GM18867 (cell line): ENCODE results near the gene INSRR.

ENCODE experiments used
- ATAC-seq: cut with Tn5 transposase; IDR thresholded peaks from one replicate; pipeline ENCODE4 v1.9.1; 2021; ENCODE audit warnings: mild to moderate bottlenecking, moderate library complexity; ENCODE audit not compliant: unreplicated experiment

INSRR gene

DNA sequence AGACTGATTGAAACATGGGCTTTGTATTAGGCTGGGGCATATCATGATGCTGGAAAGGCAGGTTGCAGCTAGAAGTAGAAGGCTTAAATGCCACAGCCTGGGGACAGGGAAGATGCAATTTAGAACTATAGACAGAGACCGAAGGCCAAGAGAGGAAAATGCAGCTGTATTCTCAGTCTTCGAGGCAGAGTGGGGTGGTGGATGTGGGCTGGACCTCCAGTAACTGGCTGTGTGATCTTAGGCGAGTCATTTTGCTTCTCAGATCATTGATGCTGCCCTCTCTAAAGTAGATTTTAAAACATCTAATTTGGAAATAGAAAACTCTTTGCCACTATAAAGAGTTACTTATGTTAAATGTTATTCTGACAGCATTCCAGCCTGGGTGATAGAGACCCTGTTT lies 24.6 kb downstream of the INSRR start:
- ATAC-seq, result no peak

GRCh38 chr1:156833603-156834002 lies 25.3 kb downstream of the INSRR start:
- ATAC-seq, result no peak

GRCh38 chr1:156832434-156832833 lies 26.5 kb downstream of the INSRR start:
- ATAC-seq, result no peak

- ATAC-seq, result no peak
Measured at GRCh38 chr1:156828400-156829124, 30.4 kb downstream of the INSRR start.

- ATAC-seq, result no peak
Measured at GRCh38 chr1:156826630-156827029, 32.3 kb downstream of the INSRR start.

DNA sequence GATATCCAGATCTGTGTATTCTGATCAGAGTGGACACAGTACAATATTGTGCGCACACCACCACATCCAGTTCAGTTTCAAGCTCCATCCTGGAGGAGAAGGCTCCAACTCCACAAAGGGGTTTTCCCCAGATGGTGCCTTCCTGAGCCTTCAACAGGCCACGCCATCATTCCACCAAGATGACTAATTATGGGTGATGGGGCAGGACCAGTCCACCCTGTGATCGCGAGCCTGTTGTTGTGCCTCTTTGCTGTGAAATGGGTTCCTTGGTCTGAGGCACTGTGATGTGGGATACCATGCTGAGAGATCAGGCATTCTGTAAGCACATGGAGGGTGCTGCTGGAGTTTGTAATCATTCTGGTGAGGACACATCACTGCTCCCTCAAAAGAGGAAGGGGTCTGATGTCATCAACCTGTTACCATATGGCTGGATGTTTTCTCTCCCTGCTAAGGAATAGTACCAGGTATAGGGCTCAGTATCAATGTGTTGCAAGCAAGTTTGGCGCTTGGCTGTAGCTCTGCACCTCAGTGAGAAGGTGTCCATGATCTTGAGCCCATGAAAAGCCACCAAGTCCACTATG lies 35.6 kb downstream of the INSRR start:
- no peak for ATAC-seq

GRCh38 chr1:156822680-156823079 lies 36.2 kb downstream of the INSRR start:
- ATAC-seq, result no peak

DNA sequence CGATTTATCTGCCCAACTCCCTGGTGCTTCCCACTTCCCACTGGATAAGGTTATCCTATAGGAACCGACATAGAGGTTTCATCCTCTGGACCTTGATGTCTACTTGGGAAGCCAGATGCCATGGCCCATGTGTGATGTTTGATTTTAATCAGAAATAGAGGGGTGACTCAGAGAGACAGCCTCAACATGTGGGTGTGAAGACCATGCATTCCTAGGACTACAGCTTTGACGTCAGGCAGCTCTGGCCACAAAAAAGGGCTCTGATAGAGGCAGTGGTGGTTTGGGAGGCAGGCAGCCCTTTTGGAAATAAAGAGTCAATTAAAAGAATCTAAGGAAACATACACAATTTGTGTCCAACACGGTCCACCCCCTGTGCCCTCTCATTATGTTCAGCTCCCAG lies 37.1 kb downstream of the INSRR start:
- no peak for ATAC-seq

DNA sequence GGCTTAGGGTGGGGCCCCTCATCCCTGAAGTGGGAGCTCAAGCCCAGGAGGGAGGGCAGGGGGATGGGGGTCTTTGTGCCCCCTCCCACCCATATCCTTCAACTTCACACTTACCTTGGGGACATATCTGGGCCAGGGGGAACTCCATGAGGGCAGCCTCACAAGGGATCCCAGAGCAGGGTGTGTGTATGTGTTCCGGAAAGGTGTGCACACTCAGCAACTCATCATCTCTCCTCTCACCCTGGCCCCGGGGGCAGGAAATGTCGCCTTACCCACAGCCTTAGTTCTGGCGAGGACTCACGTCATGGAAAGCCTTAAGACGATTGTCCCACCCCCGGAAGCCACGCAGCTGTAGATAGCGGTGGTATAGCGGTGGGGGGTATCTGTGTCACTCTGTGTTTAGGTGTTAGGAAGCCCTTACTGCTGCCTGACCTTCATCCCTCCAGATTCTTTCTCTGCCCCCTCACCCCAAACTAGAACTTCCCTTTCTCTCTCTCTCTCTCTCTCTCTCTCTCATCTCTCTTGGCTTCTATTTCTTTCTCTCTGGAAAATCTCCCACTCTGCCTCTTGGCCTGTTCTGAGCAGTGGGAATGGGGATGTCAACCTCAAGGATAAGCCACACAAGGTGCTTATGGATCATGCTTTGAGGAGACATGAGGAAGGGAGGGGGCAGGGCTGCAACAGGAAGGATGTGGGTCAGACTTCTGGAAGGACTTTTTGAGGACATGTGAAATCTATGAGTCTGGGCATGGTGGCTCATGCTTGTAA lies 42.2 kb downstream of the INSRR start, which contains the start of gene SH2D2A:
TSS of gene SH2D2A (minus strand) at position 288 of the 768 bp plus-strand sequence. CDS start at position 148, 140 bp downstream.
- ATAC-seq, result peak; percentile 82

DNA sequence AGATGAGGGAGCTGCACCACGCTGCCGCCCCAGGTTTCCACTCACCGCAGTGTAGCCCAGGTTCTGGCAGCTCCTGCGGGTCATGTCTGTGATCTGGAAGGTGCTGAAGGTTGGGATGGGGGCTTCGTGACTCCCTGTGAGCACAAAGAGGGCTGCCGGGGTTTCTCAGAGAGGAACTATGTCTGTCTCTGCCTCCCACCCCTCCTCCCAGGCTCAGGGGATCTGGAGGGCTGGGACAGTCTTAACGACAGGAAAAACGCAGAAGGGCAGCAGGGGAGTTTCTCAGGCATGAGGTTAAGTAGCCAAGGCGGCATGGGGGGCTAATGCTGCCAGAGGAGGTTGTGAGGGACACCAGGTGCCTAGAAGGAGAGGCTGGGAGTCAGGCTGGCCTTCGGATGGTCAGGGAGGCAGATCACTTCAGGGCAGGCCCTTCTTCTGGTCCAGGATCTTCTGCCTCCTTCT lies 42.9 kb downstream of the INSRR start:
- no peak for ATAC-seq

- ATAC-seq, result no peak
Measured at GRCh38 chr1:156815307-156815826, 43.5 kb downstream of the INSRR start.

DNA sequence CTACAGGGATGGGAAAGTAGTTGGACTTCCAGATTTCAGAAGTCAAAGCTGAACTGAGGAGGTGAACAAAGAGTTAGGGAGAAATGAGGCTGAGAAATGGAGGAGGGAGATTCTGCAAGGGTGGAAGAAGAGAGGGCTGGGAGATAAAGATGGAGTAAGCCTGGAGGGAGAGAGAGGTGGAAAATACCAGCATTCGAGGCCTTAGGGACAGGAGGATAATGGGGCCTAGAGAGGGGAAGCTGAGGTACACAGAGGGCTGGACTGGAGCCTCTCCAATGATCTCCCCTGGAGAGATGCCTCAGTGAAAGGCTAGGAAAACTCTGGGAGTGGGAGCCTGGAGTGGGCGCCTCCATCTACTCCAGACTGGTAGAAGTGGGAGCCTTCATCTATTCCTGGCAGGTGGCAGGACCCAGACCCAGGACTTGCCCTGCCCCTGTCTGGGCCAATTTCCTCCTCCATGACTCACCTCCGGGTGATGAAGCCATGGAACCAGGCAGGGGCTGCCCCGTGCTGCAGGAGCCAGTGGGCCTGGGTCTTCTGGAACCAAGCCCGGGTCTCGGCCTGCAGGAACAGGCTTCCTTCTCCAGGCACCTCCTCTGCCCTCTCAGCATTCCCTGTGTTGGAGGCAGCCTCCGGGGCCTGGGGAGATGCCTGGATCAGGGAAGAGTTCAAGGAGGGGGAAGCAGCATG lies 44.2 kb downstream of the INSRR start:
- no peak for ATAC-seq

GRCh38 chr1:156813750-156814570 lies 45.0 kb downstream of the INSRR start:
- no peak for ATAC-seq

DNA sequence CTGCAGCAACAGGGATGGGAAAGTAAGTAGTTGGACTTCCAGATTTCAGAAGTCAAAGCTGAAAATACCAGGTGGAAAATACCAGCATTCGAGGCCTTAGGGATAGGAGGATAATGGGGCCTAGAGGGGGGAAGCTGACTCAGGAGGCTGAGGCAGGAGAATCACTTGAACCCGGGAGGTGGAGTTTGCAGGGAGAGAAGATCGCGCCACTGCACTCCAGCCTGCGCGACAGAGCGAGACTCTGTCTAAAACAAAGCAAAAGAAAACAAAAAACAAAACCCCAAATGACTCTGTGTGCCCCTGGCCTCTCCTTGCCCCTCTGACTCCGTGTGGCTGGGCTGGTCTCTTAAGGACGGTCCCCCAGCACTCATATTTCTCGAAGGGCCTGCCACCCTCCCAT lies 45.6 kb downstream of the INSRR start:
- no peak for ATAC-seq

DNA sequence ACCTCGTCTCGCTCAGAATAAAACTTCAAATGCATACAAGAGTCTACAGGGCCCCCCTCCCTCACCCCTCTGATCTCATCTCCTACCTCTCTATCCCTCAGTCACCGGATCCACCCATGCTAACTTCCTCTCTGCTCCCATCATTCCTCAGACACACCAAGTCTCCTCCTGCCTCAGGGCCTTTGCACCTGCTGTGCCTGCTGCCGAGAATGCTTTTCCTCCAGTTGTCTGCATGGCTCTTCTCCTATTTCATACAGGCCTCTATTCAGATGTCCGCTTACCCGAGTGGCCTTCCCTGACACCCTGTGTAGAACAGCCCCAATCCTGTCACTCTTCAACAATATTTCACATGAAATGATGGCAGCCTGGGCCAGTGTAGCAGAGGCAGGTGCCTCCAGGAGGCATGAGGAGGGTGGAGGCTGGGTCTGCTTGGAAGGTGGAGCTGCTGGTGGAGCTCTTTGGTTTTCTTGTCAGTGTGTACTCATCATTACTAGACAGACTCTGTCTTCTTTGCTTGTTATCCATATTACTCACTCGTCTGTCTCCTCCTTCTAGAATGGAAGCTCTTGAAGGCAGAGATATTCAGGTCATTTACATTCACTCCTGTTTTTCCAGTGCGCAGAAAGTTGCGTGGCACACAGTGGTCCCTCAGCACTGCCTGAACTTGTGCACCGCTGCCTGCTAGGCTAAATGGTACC lies 46.5 kb downstream of the INSRR start:
- no peak for ATAC-seq

- no peak for ATAC-seq
Measured at GRCh38 chr1:156811168-156811567, 47.7 kb downstream of the INSRR start.

- ATAC-seq, result no peak
Measured at GRCh38 chr1:156809711-156810366, 49.1 kb downstream of the INSRR start.

- no peak for ATAC-seq
Measured at GRCh38 chr1:156809281-156809680, 49.6 kb downstream of the INSRR start.
